Left colon (tissue), 2 donors: ENCODE measurements around the gene TM7SF2. TPM values are rescaled to one million over a fixed set of nuclear protein-coding genes. Genes with fewer than 3 reads are reported as not detected.

Source experiments
- ATAC-seq: fragments of 200-7000 bp; cut with Tn5 transposase; one replicate; pipeline ENCODE4 v1.9.1; 2020; ENCODE audit warnings: mild to moderate bottlenecking, moderate library complexity
- DNase-seq, 2 donors: peaks; one replicate each; pipeline ENCODE4 v3.0.0-alpha.2; 2020
- intact Hi-C, 2 donors: fragments of 100-400 bp; cut with DNase I in 1 of 2; cut with micrococcal nuclease in 1 of 2; formaldehyde crosslinking; loops; one replicate each; pipeline versions ENCODE4 v1.11.2 to v1.14.0; 2022; cut with DNase I, micrococcal nuclease
- total RNA-seq, 2 donors: library from RNA; stranded (reverse); fragmentation: NEBNext Ultra II Directional; extraction: Animal tissue kit (Norgen Biotek cat#: 25700); gene quantifications; one replicate each; pipeline ENCODE4 v1.2.1, GENCODE V29; 2021
- donor health status: DM: no; HTN: no; CAD: no.
- donor health status: DM: yes; HTN: yes; CAD: no.

The TM7SF2 gene
- total RNA-seq, 2 donors from 2014 or later = 24.6 to 36.0 TPM

DNA sequence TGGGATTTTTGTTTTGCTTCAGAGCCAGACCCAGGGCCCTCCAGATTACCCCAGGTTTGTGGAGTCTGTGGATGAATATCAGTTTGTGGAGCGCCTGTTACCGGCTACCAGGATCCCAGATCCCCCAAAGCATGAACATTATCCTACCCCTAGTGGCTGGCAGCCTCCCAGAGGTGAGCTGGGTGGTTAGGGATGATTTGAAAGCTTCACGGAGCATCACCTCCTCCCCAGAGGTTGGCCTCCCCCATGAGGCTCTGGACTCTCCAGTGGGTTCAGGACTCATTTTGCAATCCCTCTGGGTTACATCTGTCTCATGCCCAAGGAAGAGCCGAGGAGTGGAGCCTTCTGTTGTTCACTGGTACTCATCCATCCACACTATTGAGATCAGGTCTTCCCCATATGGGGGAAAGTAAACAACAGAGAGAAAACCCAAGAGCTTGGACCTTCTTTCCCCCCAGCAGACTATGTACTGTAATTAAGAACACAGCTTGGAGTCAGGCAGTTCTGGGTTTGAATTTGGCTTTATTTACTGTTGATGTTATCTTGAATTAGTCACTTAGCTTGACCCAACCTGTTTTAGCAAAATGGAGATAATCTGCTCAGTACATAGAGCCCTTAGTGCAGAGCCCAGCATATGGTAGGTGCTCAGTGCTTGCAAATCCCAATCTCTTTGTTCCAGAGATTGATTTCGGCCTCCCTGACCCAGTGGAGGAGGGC is 13.0 kb downstream of the TM7SF2 start:
- no peak for ATAC-seq
- intact Hi-C loops = no loop called here
- DNase-seq = peak in 1 of 2 donors; percentile 18

- ATAC-seq (no peak), DNase-seq (peak in 1 of 2 donors; percentile 14)
- intact Hi-C loops = no loop called here
These were observed 13.8 kb downstream of the TM7SF2 start for GRCh38 chr11:65125197-65126056.

- ATAC-seq (no peak), DNase-seq (peak in 1 of 2 donors; percentile 14)
- intact Hi-C loops = no loop called here
These were observed 15.1 kb downstream of the TM7SF2 start for GRCh38 chr11:65126624-65127274.

GRCh38 chr11:65127473-65128181 is 16.0 kb downstream of the TM7SF2 start:
- no peak for ATAC-seq
- intact Hi-C loops = no loop called here
- DNase-seq = peak; percentile 2 to 19

GRCh38 chr11:65128182-65129145 is 16.8 kb downstream of the TM7SF2 start:
- ATAC-seq = no peak
- intact Hi-C loops = no loop called here
- peak; percentile 6 to 21 for DNase-seq

DNA sequence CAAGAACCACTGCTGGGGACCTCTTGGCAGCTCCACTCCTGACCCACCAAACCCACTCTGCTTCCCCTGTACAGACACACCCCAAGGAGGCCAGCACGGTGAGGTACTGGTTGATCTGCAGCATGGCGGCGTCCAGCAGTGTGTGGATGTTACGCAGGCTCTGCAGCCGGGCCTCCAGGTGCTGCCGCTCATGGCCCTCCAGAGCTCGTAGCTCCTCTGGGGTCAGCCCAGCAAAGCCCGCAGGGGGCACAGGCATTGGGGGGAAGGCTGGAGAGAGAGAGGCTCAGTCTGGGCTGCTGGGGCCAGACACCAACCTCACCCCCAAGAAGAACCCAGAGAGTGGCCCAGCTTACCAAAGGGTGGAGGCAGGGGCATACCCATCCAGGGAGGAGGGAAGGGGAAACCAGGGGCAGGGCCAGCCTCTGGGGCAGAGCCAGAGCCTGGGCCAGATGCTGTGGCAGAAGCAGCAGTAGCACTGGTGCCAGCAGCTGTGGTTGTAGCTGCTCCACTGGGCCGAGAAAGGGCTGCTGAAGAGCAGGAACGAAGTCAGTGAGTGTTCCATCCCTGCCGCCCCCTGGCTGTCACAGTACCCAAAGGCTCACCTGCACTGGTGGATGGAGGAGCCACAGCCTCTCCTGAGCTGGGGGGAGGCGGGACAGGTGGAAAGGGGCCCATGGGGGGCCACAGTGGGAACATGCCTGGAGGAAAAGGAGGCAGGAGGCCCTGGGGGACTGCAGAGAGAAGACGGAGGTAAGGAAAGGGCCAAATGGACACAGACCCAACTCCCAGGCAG is 18.2 kb downstream of the TM7SF2 start:
- DNase-seq = peak; percentile 9 to 24
- intact Hi-C loops = no loop called here
- ATAC-seq = no peak

GRCh38 chr11:65130631-65131416 is 19.2 kb downstream of the TM7SF2 start:
- intact Hi-C loops = no loop called here

GRCh38 chr11:65131417-65131776 is 19.7 kb downstream of the TM7SF2 start:
- ATAC-seq (no peak), DNase-seq (peak; percentile 4 to 20)
- intact Hi-C loops = no loop called here

More at GRCh38 chr11:65130631-65131416, 19.2 kb downstream of the TM7SF2 start:
- ATAC-seq = no peak
- DNase-seq = peak; percentile 5 to 21

DNA sequence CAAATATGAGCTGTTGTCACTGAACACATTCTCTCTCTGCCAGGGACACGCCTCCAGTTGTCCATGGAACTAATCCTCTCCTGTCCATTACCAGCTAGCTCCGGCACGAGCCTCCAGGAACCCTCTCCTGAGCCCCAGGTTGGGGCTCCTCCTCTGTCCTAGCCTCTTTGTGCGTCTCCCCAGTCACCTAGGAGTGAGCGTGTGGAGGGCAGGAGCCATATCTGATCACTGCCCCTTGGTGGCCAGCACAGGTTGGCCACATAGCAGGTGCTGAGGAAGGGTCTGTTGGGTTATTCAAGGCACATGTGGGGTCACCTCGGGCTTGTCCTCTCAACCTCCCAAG is 20.2 kb downstream of the TM7SF2 start:
- intact Hi-C loops = no loop called here
- ATAC-seq (no peak), DNase-seq (no peak)

- ATAC-seq = no peak
- DNase-seq = peak; percentile 33 to 40
- intact Hi-C loops = no loop called here
These were observed 20.7 kb downstream of the TM7SF2 start for GRCh38 chr11:65132238-65132987.

DNA sequence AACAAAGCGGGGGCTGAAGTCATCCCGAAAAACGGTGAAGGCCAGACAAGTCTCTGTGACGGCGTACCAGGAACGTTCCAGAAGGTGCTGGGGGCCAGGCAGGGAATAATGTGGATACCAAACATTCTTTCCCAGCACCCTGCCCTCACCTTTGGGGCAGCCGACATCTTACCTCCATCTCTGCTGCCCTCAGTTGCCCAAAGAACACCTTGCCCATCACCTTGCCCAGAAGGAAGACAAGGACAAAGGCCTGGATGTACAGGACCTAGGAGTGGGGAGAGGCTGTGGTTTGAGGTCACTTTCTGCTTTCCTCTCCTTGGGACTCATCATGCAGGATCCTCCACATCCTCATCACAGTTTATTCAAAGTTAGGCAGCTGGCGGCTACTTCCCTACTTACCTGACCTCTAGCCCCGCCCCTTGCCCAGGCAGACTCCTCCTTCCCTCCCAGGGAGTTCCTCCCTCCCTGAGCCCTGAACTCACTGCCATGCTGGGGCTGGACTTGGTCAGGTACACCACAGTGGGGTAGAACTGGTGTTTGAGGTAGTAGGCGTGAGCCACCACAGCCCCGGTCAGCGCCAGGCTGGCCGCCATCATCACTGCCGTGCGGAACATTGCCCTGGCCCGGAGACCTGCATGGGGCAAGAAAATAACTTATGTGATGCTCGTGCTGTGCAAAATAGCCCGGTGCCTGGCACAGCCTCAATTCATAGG is 21.5 kb downstream of the TM7SF2 start:
- intact Hi-C loops = no loop called here
- DNase-seq (peak; percentile 92 to 93), ATAC-seq (peak; percentile 52)

- intact Hi-C loops = no loop called here
- ATAC-seq (no peak), DNase-seq (peak; percentile 42)
These were observed 22.1 kb downstream of the TM7SF2 start for GRCh38 chr11:65133724-65134123.

DNA sequence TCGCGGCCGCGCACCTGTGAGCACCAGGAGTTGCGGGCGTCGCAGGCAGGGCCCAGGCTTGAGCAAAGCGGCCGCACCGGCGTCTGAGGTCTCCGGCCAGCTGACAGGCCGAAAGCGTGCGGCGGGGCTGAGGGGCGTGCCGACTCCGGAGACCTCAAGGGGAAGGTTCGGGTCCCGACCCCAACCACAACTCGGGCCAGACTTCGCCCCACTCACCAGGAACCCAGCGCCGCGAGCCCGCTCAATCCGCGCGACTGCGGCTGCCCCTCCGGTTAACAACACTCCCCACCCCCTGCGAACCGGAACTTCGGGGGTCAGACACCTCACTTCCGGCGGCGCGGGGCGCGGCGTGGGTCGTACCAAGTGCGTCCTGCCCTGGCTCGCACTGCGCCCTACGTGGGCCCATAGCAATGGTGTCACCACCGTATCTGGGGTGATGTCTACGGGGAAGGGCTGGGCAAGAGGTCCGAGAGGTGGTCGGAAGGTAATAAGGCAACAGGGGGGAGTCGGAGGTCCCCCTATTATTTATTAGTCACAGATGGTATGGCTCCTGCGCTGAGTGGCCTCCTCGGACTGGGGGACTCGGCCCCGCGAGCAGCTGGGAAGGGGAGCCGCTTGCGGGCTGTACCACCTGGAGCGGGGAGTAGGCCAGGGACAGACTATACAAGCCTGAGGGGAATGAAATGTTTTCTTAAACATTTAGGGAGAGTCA is 22.7 kb downstream of the TM7SF2 start, which contains the start of gene SYVN1:
Gene SYVN1 (minus strand): TSS at position 280 of the 712 bp plus-strand sequence. CDS start 918 bp downstream, outside the sequence.
- DNase-seq (peak; percentile 94 to 96), ATAC-seq (peak; percentile 76)
- intact Hi-C loops = no loop called here

DNA sequence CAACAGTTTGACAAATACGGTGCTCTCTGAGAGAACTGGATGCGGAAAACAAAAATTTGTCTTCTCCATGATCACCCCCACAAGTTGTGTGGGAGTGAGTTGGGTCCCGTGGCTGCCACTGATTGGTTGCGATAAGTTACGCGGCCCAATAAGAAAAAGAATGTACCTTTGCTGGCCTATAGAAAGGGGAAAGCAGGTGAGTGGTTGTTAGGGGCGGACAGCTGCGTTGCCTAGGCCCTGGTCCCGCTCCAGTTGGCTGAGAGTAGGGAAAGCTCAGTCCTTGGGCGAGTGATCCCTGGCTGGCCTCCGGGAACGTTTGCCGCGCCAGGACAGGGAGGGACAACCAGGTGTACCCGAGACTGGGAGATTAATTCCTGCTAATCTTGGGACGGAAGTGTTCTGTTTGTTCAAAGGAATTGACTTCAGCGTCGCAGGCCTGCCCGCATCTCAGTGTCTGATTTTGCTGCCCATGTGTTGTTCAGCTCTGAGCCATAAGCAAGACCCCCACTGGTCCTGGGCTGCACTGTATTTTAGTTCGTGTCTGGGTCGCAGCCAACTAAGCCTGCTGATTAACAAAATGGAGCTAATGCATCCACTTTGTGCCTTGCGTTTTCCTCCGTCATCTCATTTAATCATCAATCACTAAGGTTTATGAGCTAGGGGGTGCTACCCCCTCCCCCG is 23.4 kb downstream of the TM7SF2 start:
- intact Hi-C loops = no loop called here
- DNase-seq (peak; percentile 91 to 97), ATAC-seq (peak; percentile 76)
